ENCODE results near the gene DDX46.
"Not testable (repeated sequence)": the region's sequence is repeated elsewhere in the genome, so short reads cannot be mapped to it uniquely, and the experiment has no call there.

The DDX46 gene

GRCh38 chr5:134845852-134846640 lies 87.5 kb downstream of the DDX46 start, which contains the start of gene C5orf24:
TSS of gene C5orf24 (plus strand) at chr5:134845968. CDS start at chr5:134854901, 8,933 bp downstream.
- DNase-seq, result peak; percentile 62

- DNase-seq, result no peak
Measured at GRCh38 chr5:134846641-134846960, 88.0 kb downstream of the DDX46 start.

- not testable (repeated sequence) for DNase-seq
Measured at GRCh38 chr5:134849434-134849933, 90.9 kb downstream of the DDX46 start.

GRCh38 chr5:134851307-134851923 lies 92.8 kb downstream of the DDX46 start:
- no peak for DNase-seq

- not testable (repeated sequence) for DNase-seq
Measured at GRCh38 chr5:134856465-134856864, 97.9 kb downstream of the DDX46 start.

- DNase-seq, result no peak
Measured at GRCh38 chr5:134857401-134857800, 98.8 kb downstream of the DDX46 start.

GRCh38 chr5:134864707-134865106 lies 106.1 kb downstream of the DDX46 start:
- DNase-seq, result no peak

- no peak for DNase-seq
Measured at GRCh38 chr5:134873494-134873893, 114.9 kb downstream of the DDX46 start.

GRCh38 chr5:134873987-134874830 lies 115.6 kb downstream of the DDX46 start, which contains the start of gene TXNDC15:
TSS of gene TXNDC15 (plus strand) at chr5:134874371. CDS start at chr5:134874428, 57 bp downstream.
- peak; percentile 42 for DNase-seq

GRCh38 chr5:134874831-134875655 lies 116.5 kb downstream of the DDX46 start:
- no peak for DNase-seq

GRCh38 chr5:134877159-134877558 lies 118.6 kb downstream of the DDX46 start:
- no peak for DNase-seq

GRCh38 chr5:134878403-134878802 lies 119.8 kb downstream of the DDX46 start:
- peak; percentile 28 for DNase-seq

- DNase-seq, result no peak
Measured at GRCh38 chr5:134879456-134879855, 120.9 kb downstream of the DDX46 start.

Data from DMS79 (cell line).